Peyer's patch (tissue), 4 donors: ENCODE measurements around the gene COMTD1. TPM values are rescaled to one million over a fixed set of nuclear protein-coding genes. Genes with fewer than 3 reads are reported as not detected.

Source experiments
- DNase-seq, 3 donors: peaks; one replicate each; pipeline ENCODE4 v3.0.0-alpha.2; 2017 to 2019
- H3K27ac ChIP-seq, 4 donors: fragments of 200-600 bp; sonication (generic); one replicate each; pipeline ENCODE4 v1.5.1; 2016 to 2019
- H3K27me3 ChIP-seq, 2 donors: fragments of 200-600 bp; sonication (generic); one replicate each; pipeline ENCODE4 v1.5.1; 2019
- H3K36me3 ChIP-seq, 3 donors: fragments of 200-600 bp; sonication (generic); one replicate each; pipeline ENCODE4 v1.5.1; 2016 to 2019
- H3K4me1 ChIP-seq, 4 donors: fragments of 200-600 bp; sonication (generic); one replicate each; pipeline ENCODE4 v1.5.1; 2016 to 2019
- H3K4me3 ChIP-seq, 4 donors: fragments of 200-600 bp; sonication (generic); 1 replicate in 3 of 4; 2 replicates in 1 of 4; pipeline ENCODE4 v1.5.1; 2016 to 2019; ENCODE audit warnings: mild to moderate bottlenecking in 1 of 4
- H3K9me3 ChIP-seq, 4 donors: fragments of 200-600 bp; sonication (generic); one replicate each; pipeline ENCODE4 v1.5.1; 2016 to 2019; ENCODE audit warnings: mild to moderate bottlenecking in 1 of 4
- CTCF ChIP-seq, 6 experiments: fragments of 450-650 bp in 4 of 6; fragments of 200-600 bp in 2 of 6; sonication (generic) in 1 of 6; IDR thresholded peaks; one replicate each; pipeline ENCODE4 v1.5.1; 2017 to 2019; ENCODE audit warnings: antibody characterized with exemption in 6 of 6, mild to moderate bottlenecking in 3 of 6, moderate library complexity in 1 of 6
- POLR2A ChIP-seq, 2 donors: fragments of 450-650 bp; IDR thresholded peaks; one replicate each; pipeline ENCODE4 v1.5.1; 2017; ENCODE audit warnings: antibody characterized with exemption in 2 of 2, mild to moderate bottlenecking in 2 of 2, moderate library complexity in 2 of 2
- total RNA-seq, 4 donors: library from RNA; depleted of rRNA; stranded (reverse); fragments of >200 nt; gene quantifications; one replicate each; pipeline ENCODE4 v1.1.0, GENCODE V29; 2016

The COMTD1 gene
- total RNA-seq, 4 donors from 2014 or later: 86.6 to 205 (median 147) TPM

GRCh38 chr10:75253281-75254220, 17.8 kb upstream of the COMTD1 start:
- Histone ChIP-seq H3K36me3 (no peaks in the 10 kb centered on the region), H3K4me1 (peaks cover 0 to 7% (median 0%) of the 10 kb centered on the region in 4 donors), H3K9me3 (peaks cover 0 to 10% (median 3%) of the 10 kb centered on the region in 4 donors), H3K27me3 (no peaks in the 10 kb centered on the region), H3K27ac (no peak overlapping the region), H3K4me3 (no peak overlapping the region)
- DNase-seq: no peak
- no peak for TF ChIP-seq CTCF (IDR thresholded peaks at IDR 0.05)
- no peak for TF ChIP-seq POLR2A (IDR thresholded peaks at IDR 0.05)

- Histone ChIP-seq H3K36me3 (no peaks in the 10 kb centered on the region), H3K4me1 (peaks cover 0 to 12% (median 0%) of the 10 kb centered on the region in 4 donors), H3K9me3 (peaks cover 0 to 10% (median 3%) of the 10 kb centered on the region in 4 donors), H3K27ac (peak overlapping the region in 1 of 4 donors; percentile 78), H3K4me3 (no peak overlapping the region), H3K27me3 (no peaks in the 10 kb centered on the region)
- TF ChIP-seq POLR2A (IDR thresholded peaks at IDR 0.05) (peak in 1 of 2 donors; percentile 28), CTCF (IDR thresholded peaks at IDR 0.05) (no peak)
- DNase-seq: peak in 2 of 3 donors; percentile 69 to 77
Measured at GRCh38 chr10:75250934-75251333, 15.2 kb upstream of the COMTD1 start.

- Histone ChIP-seq H3K9me3 (peaks cover 0 to 3% (median 0%) of the 10 kb centered on the region in 4 donors), H3K4me3 (no peak overlapping the region), H3K4me1 (peaks cover 0 to 34% (median 4%) of the 10 kb centered on the region in 4 donors), H3K27ac (no peak overlapping the region), H3K36me3 (no peaks in the 10 kb centered on the region), H3K27me3 (no peaks in the 10 kb centered on the region)
- TF ChIP-seq POLR2A (IDR thresholded peaks at IDR 0.05): no peak
- no peak for TF ChIP-seq CTCF (IDR thresholded peaks at IDR 0.05)
- peak in 1 of 3 donors; percentile 34 for DNase-seq
Measured at GRCh38 chr10:75247797-75248196, 12.0 kb upstream of the COMTD1 start.

GRCh38 chr10:75246506-75246905, 10.7 kb upstream of the COMTD1 start:
- TF ChIP-seq POLR2A (IDR thresholded peaks at IDR 0.05): no peak
- no peak for TF ChIP-seq CTCF (IDR thresholded peaks at IDR 0.05)

GRCh38 chr10:75245354-75246250, 9.8 kb upstream of the COMTD1 start:
- no peaks in the 10 kb centered on the region for H3K27me3 ChIP-seq
- H3K9me3 ChIP-seq: no peaks in the 10 kb centered on the region
- DNase-seq: peak in 2 of 3 donors; percentile 82 to 84
- H3K4me1 ChIP-seq: peaks cover 0 to 27% (median 4%) of the 10 kb centered on the region in 4 donors
- H3K4me3 ChIP-seq: no peak overlapping the region
- TF ChIP-seq POLR2A (IDR thresholded peaks at IDR 0.05) (no peak), CTCF (IDR thresholded peaks at IDR 0.05) (no peak)
- H3K27ac ChIP-seq: peak overlapping the region in 3 of 4 donors; percentile 32 to 85 (median 52)
- H3K36me3 ChIP-seq: no peaks in the 10 kb centered on the region

More at GRCh38 chr10:75246506-75246905, 10.7 kb upstream of the COMTD1 start:
- Histone ChIP-seq H3K4me1 (peaks cover 0 to 33% (median 4%) of the 10 kb centered on the region in 4 donors), H3K9me3 (no peaks in the 10 kb centered on the region), H3K27ac (no peak overlapping the region), H3K4me3 (no peak overlapping the region), H3K27me3 (no peaks in the 10 kb centered on the region), H3K36me3 (no peaks in the 10 kb centered on the region)
- DNase-seq: peak in 1 of 3 donors; percentile 29
